SK-N-SH (cell line): ENCODE results near the gene PWWP2B. TPM values are rescaled to one million over a fixed set of nuclear protein-coding genes. Genes with fewer than 3 reads are reported as not detected.

Experiments used
- CTCF ChIA-PET: fragments of 300-600, 350-600 bp; formaldehyde crosslinking; extraction: SDS; loops from one replicate; lab custom pipeline; 2021; lab: Yijun Ruan, JAX
- POLR2A ChIA-PET: fragments of 350-600 bp; sonication (Branson Sonifier 250); formaldehyde crosslinking; extraction: SDS; loops from one replicate; lab custom pipeline; 2020; ENCODE audit warnings: antibody characterized with exemption, inconsistent platforms; lab: Yijun Ruan, JAX
- DNase-seq: peaks from one replicate; pipeline ENCODE4 v3.0.0; 2012
- H2AFZ ChIP-seq: fragments of 200-600 bp; sonication (generic); 2 replicates; pipeline ENCODE4 v1.8.1; 2016; ENCODE audit warnings: antibody characterized with exemption, mild to moderate bottlenecking, low read depth
- H3F3A ChIP-seq: fragments of 200-600 bp; sonication (generic); replicated peaks from 2 replicates; pipeline ENCODE3; 2016; ENCODE audit warnings: antibody characterized with exemption, mild to moderate bottlenecking; ENCODE audit not compliant: insufficient read depth
- H3K27ac ChIP-seq, 2 experiments: fragments of 200-500 bp in 1 of 2; fragments of 200-600 bp in 1 of 2; sonication (Bioruptor generic) in 1 of 2; sonication (generic), shearing (Covaris generic) in 1 of 2; 2 replicates each; pipeline versions ENCODE4 v1.5.1 to v1.6.1; 2014 to 2016; ENCODE audit warnings: low read depth in 2 of 2, inconsistent platforms in 1 of 2, low read length in 1 of 2, mild to moderate bottlenecking in 1 of 2, mixed read lengths in 1 of 2
- H3K27me3 ChIP-seq: fragments of 200-600 bp; sonication (generic), shearing (Covaris generic); 2 replicates; pipeline ENCODE4 v1.6.1; 2016; ENCODE audit warnings: mixed run types; ENCODE audit not compliant: insufficient read depth
- H3K36me3 ChIP-seq, 2 experiments: fragments of 200-500 bp in 1 of 2; fragments of 200-600 bp in 1 of 2; sonication (Bioruptor generic) in 1 of 2; sonication (generic) in 1 of 2; replicated peaks in 1 of 2; 2 replicates each; pipeline versions ENCODE3 to v1.5.1; 2014 to 2016; ENCODE audit warnings: low read length in 1 of 2, mild to moderate bottlenecking in 1 of 2; ENCODE audit not compliant: insufficient read depth in 2 of 2, control insufficient read depth in 1 of 2
- H3K4me1 ChIP-seq, 2 experiments: fragments of 200-500 bp in 1 of 2; fragments of 200-600 bp in 1 of 2; sonication (Bioruptor generic) in 1 of 2; sonication (generic), shearing (Covaris generic) in 1 of 2; 2 replicates each; pipeline versions ENCODE4 v1.5.1 to v1.6.1; 2014 to 2016; ENCODE audit warnings: low read depth in 1 of 2, low read length in 1 of 2, mixed run types in 1 of 2; ENCODE audit not compliant: insufficient read depth in 2 of 2, control insufficient read depth in 1 of 2
- H3K4me2 ChIP-seq: fragments of 200-600 bp; sonication (generic), shearing (Covaris generic); 2 replicates; pipeline ENCODE4 v1.6.1; 2017; ENCODE audit warnings: mixed run types
- H3K4me3 ChIP-seq, 2 experiments: fragments of 200-500 bp in 1 of 2; fragments of 200-600 bp in 1 of 2; sonication (Bioruptor generic) in 1 of 2; sonication (generic), shearing (Covaris generic) in 1 of 2; 2 replicates each; pipeline versions ENCODE4 v1.5.1 to v1.8.1; 2014 to 2016; ENCODE audit warnings: low read depth in 2 of 2, inconsistent platforms in 1 of 2, low read length in 1 of 2, mild to moderate bottlenecking in 1 of 2, mixed read lengths in 1 of 2, moderate library complexity in 1 of 2
- H3K79me2 ChIP-seq: fragments of 200-600 bp; sonication (generic); 2 replicates; pipeline ENCODE4 v1.8.1; 2017; ENCODE audit warnings: mild to moderate bottlenecking; ENCODE audit not compliant: insufficient read depth
- H3K9ac ChIP-seq: fragments of 200-600 bp; sonication (generic); 2 replicates; pipeline ENCODE4 v1.6.1; 2017; ENCODE audit warnings: mixed run types
- H3K9me2 ChIP-seq: fragments of 200-600 bp; sonication (generic); 2 replicates; pipeline ENCODE4 v1.6.1; 2017; ENCODE audit warnings: mixed run types
- H3K9me3 ChIP-seq: fragments of 200-600 bp; sonication (generic); 2 replicates; pipeline ENCODE4 v1.6.1; 2017; ENCODE audit warnings: mixed run types, mild to moderate bottlenecking, moderate library complexity
- H4K20me1 ChIP-seq: fragments of 200-600 bp; sonication (generic); 2 replicates; pipeline ENCODE4 v1.6.1; 2017; ENCODE audit warnings: mild to moderate bottlenecking, mixed run types; ENCODE audit not compliant: insufficient read depth
- ELF1 ChIP-seq: IDR thresholded peaks from 2 replicates; pipeline ENCODE4 v1.4.0; 2012
- FOXJ3 ChIP-seq: sonication (generic); formaldehyde crosslinking; IDR thresholded peaks from 2 replicates; pipeline ENCODE4 v1.5.1; 2020; ENCODE audit warnings: mild to moderate bottlenecking, missing genetic modification reagents
- FOXM1 ChIP-seq: IDR thresholded peaks from 2 replicates; pipeline ENCODE4 v1.4.0; 2012; ENCODE audit warnings: low read depth, mild to moderate bottlenecking
- JUND ChIP-seq: IDR thresholded peaks from 2 replicates; pipeline ENCODE4 v1.4.0; 2012
- MXI1 ChIP-seq: IDR thresholded peaks from 2 replicates; pipeline ENCODE4 v1.6.1; 2012; ENCODE audit warnings: mild to moderate bottlenecking, low read depth, low read length, improper control_type of control experiment
- NFIC ChIP-seq: IDR thresholded peaks from 2 replicates; pipeline ENCODE4 v1.4.0; 2012; ENCODE audit warnings: borderline replicate concordance
- PBX3 ChIP-seq: IDR thresholded peaks from 2 replicates; pipeline ENCODE4; 2012
- RAD21 ChIP-seq: IDR thresholded peaks from 2 replicates; pipeline ENCODE4 v1.6.1; 2012; ENCODE audit warnings: mild to moderate bottlenecking, low read length
- RFX5 ChIP-seq: IDR thresholded peaks from 2 replicates; pipeline ENCODE4 v1.6.1; 2012; ENCODE audit warnings: mild to moderate bottlenecking, improper control_type of control experiment, low read length
- SMC3 ChIP-seq: IDR thresholded peaks from 2 replicates; pipeline ENCODE4 v1.6.1; 2012; ENCODE audit warnings: low read depth, low read length, improper control_type of control experiment
- TAF1 ChIP-seq: IDR thresholded peaks from 2 replicates; pipeline ENCODE4 v1.6.1; 2012; ENCODE audit warnings: low read depth, mild to moderate bottlenecking, low read length, moderate library complexity, borderline replicate concordance
- USF1 ChIP-seq: IDR thresholded peaks from 2 replicates; pipeline ENCODE4 v1.4.0; 2012; ENCODE audit warnings: low read depth, borderline replicate concordance
- YY1 ChIP-seq: IDR thresholded peaks from 2 replicates; pipeline ENCODE4 v1.4.0; 2012; ENCODE audit warnings: low read depth, mild to moderate bottlenecking
- ZBTB33 ChIP-seq: IDR thresholded peaks from 2 replicates; pipeline ENCODE4 v1.4.0; 2012; ENCODE audit warnings: low read depth, borderline replicate concordance
- WGBS: methylation state at CpG from one replicate; pipeline ENCODE4 v1.1.6; 2017; ENCODE audit warnings: low lambda C conversion rate; 5-methylcytosine and 5-hydroxymethylcytosine counted together
- polyA plus RNA-seq, 3 experiments: library from polyadenylated mRNA; depleted of rRNA; stranded (reverse); fragments of >200 nt; gene quantifications; 2 replicates each; pipeline ENCODE4 v1.2.3, GENCODE V29; 2012

The PWWP2B gene
- polyA plus RNA-seq, 1 of the 3 experiments (the other 2 are of a cell fraction) = 2.4 TPM

GRCh38 chr10:132388891-132389432, 8.0 kb upstream of the PWWP2B start:
- Histone ChIP-seq H4K20me1 (no peaks in the 10 kb centered on the region), H3K4me3 (no peak overlapping the region), H3K27me3 (no peaks in the 10 kb centered on the region), H3K27ac (no peak overlapping the region), H3K9me2 (no peaks in the 10 kb centered on the region), H3K9ac (no peak overlapping the region), H2AFZ (no peak overlapping the region), H3K4me2 (no peak overlapping the region), H3K9me3 (no peaks in the 10 kb centered on the region), H3K36me3 (no peaks in the 10 kb centered on the region), H3K4me1 (peaks cover 0 to 4% of the 10 kb centered on the region in 2 experiments; a peak in 1 of 4 replicates), H3K79me2 (no peaks in the 10 kb centered on the region), H3F3A (no peaks in the 10 kb centered on the region)
- CTCF ChIA-PET = interaction anchor here (1.1 to 1.2 kb wide), 2 partner anchors 9 to 65 kb away, joined by 3 to 4 read pairs; no protein-coding TSS in a partner anchor
- POLR2A ChIA-PET = no interaction called here
- no peak for DNase-seq
- no peak for TF ChIP-seq TAF1
- no peak for TF ChIP-seq YY1
- no peak for TF ChIP-seq MXI1
- no peak for TF ChIP-seq RFX5
- TF ChIP-seq ZBTB33 = no peak
- TF ChIP-seq RAD21 = no peak
- no peak for TF ChIP-seq JUND
- no CpG with 5 or more reads among the region's 22 CpGs for WGBS

GRCh38 chr10:132389433-132390169, 7.4 kb upstream of the PWWP2B start:
- DNase-seq = no peak
- Histone ChIP-seq H4K20me1 (no peaks in the 10 kb centered on the region), H3F3A (no peaks in the 10 kb centered on the region), H3K9ac (no peak overlapping the region), H3K4me2 (no peak overlapping the region), H3K4me3 (no peak overlapping the region), H3K27ac (no peak overlapping the region), H3K9me3 (no peaks in the 10 kb centered on the region), H2AFZ (no peak overlapping the region), H3K79me2 (no peaks in the 10 kb centered on the region), H3K4me1 (peaks cover 0 to 3% of the 10 kb centered on the region in 2 experiments; a peak in 1 of 4 replicates), H3K9me2 (no peaks in the 10 kb centered on the region), H3K27me3 (no peaks in the 10 kb centered on the region), H3K36me3 (no peaks in the 10 kb centered on the region)
- ChIA-PET POLR2A (interaction anchor here (0.6 kb wide), 1 partner anchor 22 kb away, joined by 3 read pairs; no protein-coding TSS in a partner anchor), CTCF (interaction anchor here (1.1 to 1.2 kb wide), 2 partner anchors 9 to 64 kb away, joined by 3 to 4 read pairs; no protein-coding TSS in a partner anchor)
- WGBS = 85% methylated on average over 7 of the region's 16 CpGs
- TF ChIP-seq ELF1 (no peak), FOXM1 (no peak), ZBTB33 (no peak), NFIC (no peak), YY1 (no peak), RAD21 (no peak), MXI1 (no peak), SMC3 (no peak), USF1 (no peak), FOXJ3 (CRISPR knock-in tag) (no peak), PBX3 (no peak)
